NAMALWA (cell line): ENCODE data around the gene PNKP.
A peak's percentile ranks its signal among the peaks of the same experiment; 100 is the strongest.

ENCODE experiments used
- DNase-seq: peaks from one replicate; pipeline ENCODE4 v3.0.0-alpha.2; 2015; ENCODE audit warnings: low spot score

PNKP gene

GRCh38 chr19:49890349-49891311 lies 23.3 kb upstream of the PNKP start:
- peak; percentile 66 for DNase-seq

GRCh38 chr19:49889687-49890348 lies 22.4 kb upstream of the PNKP start:
- DNase-seq = no peak

GRCh38 chr19:49889038-49889686 lies 21.8 kb upstream of the PNKP start:
- no peak for DNase-seq

- no peak for DNase-seq
Measured at GRCh38 chr19:49888510-49888824, 21.1 kb upstream of the PNKP start.

- no peak for DNase-seq
Measured at GRCh38 chr19:49887665-49888509, 20.5 kb upstream of the PNKP start.

- DNase-seq = no peak
Measured at GRCh38 chr19:49887037-49887664, 19.8 kb upstream of the PNKP start.

- no peak for DNase-seq
Measured at GRCh38 chr19:49884760-49885159, 17.4 kb upstream of the PNKP start.

- no peak for DNase-seq
Measured at GRCh38 chr19:49884109-49884508, 16.7 kb upstream of the PNKP start.

- no peak for DNase-seq
Measured at GRCh38 chr19:49883094-49883493, 15.7 kb upstream of the PNKP start.

GRCh38 chr19:49882643-49883042 lies 15.3 kb upstream of the PNKP start:
- DNase-seq = no peak

- DNase-seq = no peak
Measured at GRCh38 chr19:49881672-49882394, 14.5 kb upstream of the PNKP start.

GRCh38 chr19:49881186-49881585 lies 13.8 kb upstream of the PNKP start:
- no peak for DNase-seq

GRCh38 chr19:49880162-49880869 lies 12.9 kb upstream of the PNKP start:
- DNase-seq = no peak

- DNase-seq = no peak
Measured at GRCh38 chr19:49879243-49879963, 12.0 kb upstream of the PNKP start.

- no peak for DNase-seq
Measured at GRCh38 chr19:49878744-49879070, 11.3 kb upstream of the PNKP start.

- peak; percentile 99 for DNase-seq
Measured at GRCh38 chr19:49877879-49878743, 10.7 kb upstream of the PNKP start.

GRCh38 chr19:49877020-49877878 lies 9.9 kb upstream of the PNKP start, which contains the start of the genes AKT1S1 and TBC1D17:
Gene AKT1S1, minus strand, starts transcription at chr19:49877355. Its CDS starts 4,060 bp downstream, at chr19:49873295.
Gene TBC1D17, plus strand, starts transcription at chr19:49877702. Its CDS starts 22 bp downstream, at chr19:49877724.
- DNase-seq = peak; percentile 100
